Tibial artery (tissue), 4 donors: Measurements from ENCODE around the gene GSK3B.
"Not testable (repeated sequence)": the region's sequence is repeated elsewhere in the genome, so short reads cannot be mapped to it uniquely, and the experiment has no call there.

Experiments used
- DNase-seq, 2 donors: peaks; one replicate each; pipeline ENCODE4 v3.0.0-alpha.2; 2019
- H3K27ac ChIP-seq, 2 donors: fragments of 200-600 bp; sonication (generic) in 1 of 2; 1 replicate in 1 of 2; 2 replicates in 1 of 2; pipeline ENCODE4 v1.5.1; 2018 to 2019; ENCODE audit warnings: mild to moderate bottlenecking in 1 of 2
- H3K27me3 ChIP-seq, 2 donors: fragments of 200-600 bp; sonication (generic) in 1 of 2; one replicate each; pipeline versions ENCODE4 v1.5.1 to v1.6.0; 2016 to 2019
- H3K36me3 ChIP-seq, 3 donors: fragments of 200-600 bp; sonication (generic) in 2 of 3; one replicate each; pipeline ENCODE4 v1.5.1; 2016 to 2019; ENCODE audit warnings: mild to moderate bottlenecking in 2 of 3
- H3K4me1 ChIP-seq, 4 donors: fragments of 200-600 bp; sonication (generic) in 2 of 4; 1 replicate in 3 of 4; 2 replicates in 1 of 4; pipeline ENCODE4 v1.5.1; 2016 to 2019
- H3K4me3 ChIP-seq, 2 donors: fragments of 200-600 bp; sonication (generic) in 1 of 2; 1 replicate in 1 of 2; 2 replicates in 1 of 2; pipeline ENCODE4 v1.5.1; 2018 to 2019; ENCODE audit warnings: mild to moderate bottlenecking in 2 of 2
- H3K9me3 ChIP-seq, 3 donors: fragments of 200-600 bp; sonication (generic) in 1 of 3; one replicate each; pipeline ENCODE4 v1.5.1; 2016 to 2019
- CTCF ChIP-seq, 2 experiments: fragments of 200-600 bp in 1 of 2; fragments of 450-650 bp in 1 of 2; IDR thresholded peaks; one replicate each; pipeline ENCODE4 v1.5.1; 2017 to 2019; ENCODE audit warnings: antibody characterized with exemption in 2 of 2, mild to moderate bottlenecking in 1 of 2, moderate library complexity in 1 of 2
- intact Hi-C: fragments of 100-400 bp; cut with DNase I; formaldehyde crosslinking; loops from one replicate; pipeline ENCODE4 v1.15.0; 2023; ENCODE audit warnings: low total_unique reads

GSK3B gene

DNA sequence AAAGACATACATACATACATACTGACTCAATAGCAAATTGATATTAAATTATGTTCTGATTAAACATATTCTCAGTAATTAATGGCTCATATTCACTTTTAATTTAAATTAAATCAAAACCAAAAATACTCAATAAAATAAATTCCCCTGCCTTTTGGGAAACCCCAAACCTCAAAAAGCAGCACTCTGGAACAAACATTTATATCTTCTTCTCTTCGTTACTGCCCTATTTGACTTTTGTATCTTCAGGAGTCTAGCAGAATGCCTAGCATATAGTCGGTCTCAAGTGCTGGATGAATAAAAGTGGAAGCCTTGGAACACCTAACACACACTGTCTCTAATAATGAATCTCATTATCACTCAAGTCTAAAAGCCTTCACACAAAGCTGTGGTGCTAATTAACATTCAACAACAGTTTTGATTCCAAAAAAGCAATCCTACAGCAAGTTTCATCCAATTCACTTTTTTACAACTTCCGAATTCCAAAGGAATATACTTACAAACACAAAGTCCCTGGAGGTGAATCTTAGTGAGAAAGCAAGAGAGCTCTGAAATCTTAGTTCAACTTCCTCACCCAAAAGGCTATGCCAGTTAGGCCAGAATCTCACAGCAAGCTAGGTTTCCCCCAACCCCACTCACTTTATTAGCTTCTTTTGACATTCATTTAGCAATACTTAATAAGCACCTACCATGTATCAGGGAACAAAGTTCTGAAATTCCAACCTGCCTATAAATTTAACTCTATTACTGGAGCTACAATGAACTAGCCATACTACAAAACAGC, 35.0 kb downstream of the GSK3B start:
- Histone ChIP-seq H3K9me3 (no peaks in the 10 kb centered on the region), H3K27me3 (no peaks in the 10 kb centered on the region), H3K27ac (no peak overlapping the region), H3K4me3 (no peak overlapping the region), H3K36me3 (no peaks in the 10 kb centered on the region), H3K4me1 (peaks cover 0 to 13% (median 0%) of the 10 kb centered on the region in 4 donors)
- intact Hi-C loops = no loop called here
- no peak for DNase-seq
- no peak for TF ChIP-seq CTCF (IDR thresholded peaks at IDR 0.05)

DNA sequence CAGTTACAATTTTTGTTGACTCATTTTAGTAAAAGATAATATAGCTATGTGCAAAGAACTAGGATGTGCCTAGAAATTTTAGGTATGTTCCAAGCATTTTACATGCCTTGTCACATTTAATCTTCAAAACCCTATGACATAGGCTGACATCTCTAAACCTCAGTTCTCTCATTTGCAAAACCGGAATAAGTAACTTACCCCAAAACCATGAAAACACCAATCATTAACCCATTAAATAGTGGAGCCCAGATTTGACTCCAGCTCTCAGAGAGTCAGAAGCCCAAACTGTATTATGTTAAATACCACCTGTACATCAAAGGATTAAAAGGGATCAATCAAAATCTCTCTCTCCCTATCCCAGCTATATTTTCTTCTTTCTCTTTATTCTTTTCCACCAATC, 36.6 kb downstream of the GSK3B start:
- no peaks in the 10 kb centered on the region for H3K27me3 ChIP-seq
- no peak overlapping the region for H3K4me3 ChIP-seq
- no peak for TF ChIP-seq CTCF (IDR thresholded peaks at IDR 0.05)
- H3K9me3 ChIP-seq = no peaks in the 10 kb centered on the region
- no peaks in the 10 kb centered on the region for H3K36me3 ChIP-seq
- DNase-seq = no peak
- intact Hi-C loops = no loop called here
- peaks cover 0 to 19% (median 3%) of the 10 kb centered on the region in 4 donors for H3K4me1 ChIP-seq
- H3K27ac ChIP-seq = no peak overlapping the region

GRCh38 chr3:120057029-120057428, 37.2 kb downstream of the GSK3B start:
- DNase-seq = no peak
- no peaks in the 10 kb centered on the region for H3K9me3 ChIP-seq
- no peak overlapping the region for H3K27ac ChIP-seq
- H3K27me3 ChIP-seq = no peaks in the 10 kb centered on the region
- intact Hi-C loops = no loop called here
- H3K4me1 ChIP-seq = peaks cover 0 to 24% (median 3%) of the 10 kb centered on the region in 4 donors
- H3K36me3 ChIP-seq = no peaks in the 10 kb centered on the region
- H3K4me3 ChIP-seq = no peak overlapping the region
- no peak for TF ChIP-seq CTCF (IDR thresholded peaks at IDR 0.05)

GRCh38 chr3:120053647-120054046, 40.6 kb downstream of the GSK3B start:
- H3K4me1 ChIP-seq = peaks cover 0 to 32% (median 12%) of the 10 kb centered on the region in 4 donors
- H3K27ac ChIP-seq, H3K9me3 ChIP-seq, H3K36me3 ChIP-seq, intact Hi-C loops, DNase-seq, H3K27me3 ChIP-seq, H3K4me3 ChIP-seq: not testable (repeated sequence)

GRCh38 chr3:120052677-120053076, 41.6 kb downstream of the GSK3B start:
- TF ChIP-seq CTCF (IDR thresholded peaks at IDR 0.05) = no peak
- Histone ChIP-seq H3K9me3 (no peaks in the 10 kb centered on the region), H3K4me3 (no peak overlapping the region), H3K27me3 (no peaks in the 10 kb centered on the region), H3K36me3 (no peaks in the 10 kb centered on the region), H3K4me1 (peaks cover 0 to 37% (median 14%) of the 10 kb centered on the region in 4 donors), H3K27ac (no peak overlapping the region)
- no peak for DNase-seq
- intact Hi-C loops = no loop called here

GRCh38 chr3:120052225-120052624, 42.0 kb downstream of the GSK3B start:
- TF ChIP-seq CTCF (IDR thresholded peaks at IDR 0.05) = no peak
- intact Hi-C loops = no loop called here
- peaks cover 0 to 41% (median 14%) of the 10 kb centered on the region in 4 donors for H3K4me1 ChIP-seq

DNA sequence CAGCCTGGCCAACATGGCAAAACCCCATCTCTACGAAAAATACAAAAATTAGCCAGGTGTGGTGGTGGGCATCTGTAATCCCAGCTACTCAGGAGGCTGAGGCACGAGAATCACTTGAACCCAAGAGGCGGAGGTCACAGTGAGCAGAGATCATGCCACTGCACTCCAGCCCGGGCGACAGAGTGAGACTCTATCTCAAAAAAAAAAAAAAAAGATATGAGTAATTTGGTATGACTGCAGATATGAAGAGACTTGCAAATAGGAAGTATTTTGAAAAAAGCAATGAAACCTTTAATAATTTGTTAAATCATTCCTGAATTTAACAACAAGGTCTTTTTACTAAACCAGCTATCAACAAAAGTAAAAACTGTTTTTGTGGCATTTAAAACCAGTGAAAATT, 42.7 kb downstream of the GSK3B start:
- H3K4me3 ChIP-seq, H3K36me3 ChIP-seq, DNase-seq, H3K9me3 ChIP-seq, H3K27me3 ChIP-seq, intact Hi-C loops, H3K27ac ChIP-seq: not testable (repeated sequence)
- H3K4me1 ChIP-seq = peaks cover 0 to 46% (median 14%) of the 10 kb centered on the region in 4 donors

More at GRCh38 chr3:120052225-120052624, 42.0 kb downstream of the GSK3B start:
- DNase-seq = no peak
- H3K27ac ChIP-seq = no peak overlapping the region
- H3K4me3 ChIP-seq = no peak overlapping the region
- H3K27me3 ChIP-seq = no peaks in the 10 kb centered on the region
- H3K36me3 ChIP-seq = no peaks in the 10 kb centered on the region
- H3K9me3 ChIP-seq = no peaks in the 10 kb centered on the region
